Neural crest cell (in vitro differentiated cells): ENCODE results near the gene SCUBE2. TPM values are rescaled to one million over a fixed set of nuclear protein-coding genes. Genes with fewer than 3 reads are reported as not detected.

Source experiments
- DNase-seq: peaks from one replicate; pipeline ENCODE4 v3.0.0; 2021; ENCODE audit warnings: low read depth, mixed read lengths, low spot score
- H3K27ac Mint-ChIP-seq: one replicate; pipeline ENCODE4 v1.8.0; 2021; ENCODE audit warnings: mild to moderate bottlenecking, mixed read lengths; ENCODE audit not compliant: unreplicated experiment
- H3K27me3 Mint-ChIP-seq: 2 replicates; pipeline ENCODE4 v1.8.0; 2021; ENCODE audit warnings: low read depth, mild to moderate bottlenecking, mixed read lengths
- H3K36me3 Mint-ChIP-seq: 2 replicates; pipeline ENCODE4 v1.8.0; 2021; ENCODE audit warnings: low read depth, mild to moderate bottlenecking, mixed read lengths
- H3K4me1 Mint-ChIP-seq: 2 replicates; pipeline ENCODE4 v1.8.0; 2021; ENCODE audit warnings: mixed read lengths
- H3K4me3 Mint-ChIP-seq: one replicate; pipeline ENCODE4 v1.8.0; 2021; ENCODE audit warnings: mild to moderate bottlenecking, mixed read lengths
- H3K9me3 Mint-ChIP-seq: 2 replicates; pipeline ENCODE4 v1.8.0; 2021; ENCODE audit warnings: mixed read lengths
- total RNA-seq: library from RNA; stranded (reverse); gene quantifications from 2 replicates; pipeline ENCODE4 v1.2.1, GENCODE V29; 2021
- TF ChIP-seq, protein P1 (sequence below): fragments of 200-600 bp; sonication (generic); conservative IDR thresholded peaks from 2 replicates; pipeline ENCODE4 v1.5.0; 2021; ENCODE audit warnings: antibody characterized with exemption, mild to moderate bottlenecking

The SCUBE2 gene
- total RNA-seq, 1 donor from 2014 or later: 11.0 TPM

GRCh38 chr11:9126636-9127035 is 35.2 kb upstream of the SCUBE2 start:
- Mint-ChIP-seq H3K36me3 (peaks cover 14% of the 10 kb centered on the region), H3K4me3 (no peak overlapping the region), H3K27ac (no peak overlapping the region), H3K9me3 (peaks cover 9% of the 10 kb centered on the region), H3K4me1 (no peaks in the 10 kb centered on the region), H3K27me3 (no peaks in the 10 kb centered on the region)
- TF ChIP-seq, protein P1, sequence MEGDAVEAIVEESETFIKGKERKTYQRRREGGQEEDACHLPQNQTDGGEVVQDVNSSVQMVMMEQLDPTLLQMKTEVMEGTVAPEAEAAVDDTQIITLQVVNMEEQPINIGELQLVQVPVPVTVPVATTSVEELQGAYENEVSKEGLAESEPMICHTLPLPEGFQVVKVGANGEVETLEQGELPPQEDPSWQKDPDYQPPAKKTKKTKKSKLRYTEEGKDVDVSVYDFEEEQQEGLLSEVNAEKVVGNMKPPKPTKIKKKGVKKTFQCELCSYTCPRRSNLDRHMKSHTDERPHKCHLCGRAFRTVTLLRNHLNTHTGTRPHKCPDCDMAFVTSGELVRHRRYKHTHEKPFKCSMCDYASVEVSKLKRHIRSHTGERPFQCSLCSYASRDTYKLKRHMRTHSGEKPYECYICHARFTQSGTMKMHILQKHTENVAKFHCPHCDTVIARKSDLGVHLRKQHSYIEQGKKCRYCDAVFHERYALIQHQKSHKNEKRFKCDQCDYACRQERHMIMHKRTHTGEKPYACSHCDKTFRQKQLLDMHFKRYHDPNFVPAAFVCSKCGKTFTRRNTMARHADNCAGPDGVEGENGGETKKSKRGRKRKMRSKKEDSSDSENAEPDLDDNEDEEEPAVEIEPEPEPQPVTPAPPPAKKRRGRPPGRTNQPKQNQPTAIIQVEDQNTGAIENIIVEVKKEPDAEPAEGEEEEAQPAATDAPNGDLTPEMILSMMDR: no peak
- no peak for DNase-seq

DNA sequence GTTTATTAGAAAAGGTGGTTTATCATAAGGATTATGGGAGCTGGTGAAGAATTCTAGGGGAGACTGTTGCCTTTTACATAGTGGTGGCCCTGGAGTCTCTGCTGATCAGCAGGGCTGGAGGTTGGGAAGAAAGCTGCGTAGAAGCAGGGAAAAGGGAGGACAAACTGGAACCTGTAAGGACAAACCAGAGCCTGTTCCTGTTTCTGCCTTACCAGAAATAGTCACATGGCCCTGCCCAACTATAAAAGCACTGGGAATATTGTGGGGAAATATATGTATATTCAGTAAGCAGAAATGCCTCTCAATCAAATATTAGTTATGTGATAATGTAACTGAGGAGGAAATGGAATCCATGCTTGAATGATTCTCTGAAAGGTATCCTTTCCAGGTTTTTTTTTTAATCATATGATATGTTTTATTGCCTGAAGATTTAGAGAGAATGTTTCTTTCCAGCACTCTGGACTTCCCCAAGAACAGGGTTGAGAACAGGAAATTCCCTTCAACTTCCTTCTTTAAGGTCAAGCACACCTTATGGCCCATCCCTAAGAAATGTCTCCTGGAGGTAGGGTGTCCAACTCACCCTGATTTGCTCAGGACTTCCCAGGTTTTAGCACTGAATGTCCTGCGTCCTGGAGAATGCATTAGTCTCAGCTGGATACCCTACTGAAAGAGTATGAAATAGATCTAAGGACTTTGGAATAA is 33.9 kb upstream of the SCUBE2 start:
- H3K4me1 Mint-ChIP-seq: peaks cover 5% of the 10 kb centered on the region
- H3K4me3 Mint-ChIP-seq: no peak overlapping the region
- H3K27ac Mint-ChIP-seq: no peak overlapping the region
- DNase-seq: no peak
- H3K9me3 Mint-ChIP-seq: peaks cover 9% of the 10 kb centered on the region
- peaks cover 18% of the 10 kb centered on the region for H3K36me3 Mint-ChIP-seq
- no peaks in the 10 kb centered on the region for H3K27me3 Mint-ChIP-seq
- TF ChIP-seq, protein P1: no peak

DNA sequence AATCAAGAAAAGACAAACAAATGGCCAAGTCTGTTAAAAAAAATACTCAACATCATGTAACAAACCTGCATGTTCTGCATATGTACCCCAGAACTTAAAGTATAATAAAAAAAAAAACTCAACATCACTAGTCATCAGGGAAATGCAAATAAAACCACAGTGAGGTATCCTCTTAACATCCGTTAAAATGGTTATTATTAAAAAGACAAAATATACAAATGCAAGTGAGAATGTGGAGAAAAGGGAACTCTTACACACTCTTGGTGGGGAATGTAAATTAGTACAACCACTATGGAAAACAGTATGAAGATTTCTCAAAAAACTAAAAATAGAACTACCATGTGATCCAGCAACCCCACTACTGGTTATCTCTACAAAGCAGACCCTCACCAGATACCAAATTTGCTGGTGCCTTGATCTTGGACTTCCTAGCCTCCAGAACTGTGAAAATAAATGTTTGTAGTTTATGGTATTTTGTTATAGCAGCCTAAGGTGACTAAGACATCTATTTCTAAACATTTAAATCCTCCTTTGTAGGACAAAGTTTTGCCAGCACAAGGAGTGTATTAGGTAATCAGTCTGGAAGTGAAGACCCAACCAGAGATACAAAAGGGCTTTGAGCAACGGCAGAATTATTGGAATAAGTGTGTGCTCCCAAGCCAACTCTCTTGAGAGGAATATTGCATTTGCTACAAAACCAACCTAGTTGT is 32.4 kb upstream of the SCUBE2 start:
- H3K9me3 Mint-ChIP-seq: peaks cover 9% of the 10 kb centered on the region
- no peaks in the 10 kb centered on the region for H3K27me3 Mint-ChIP-seq
- H3K36me3 Mint-ChIP-seq: peaks cover 13% of the 10 kb centered on the region
- peaks cover 5% of the 10 kb centered on the region for H3K4me1 Mint-ChIP-seq
- DNase-seq: no peak
- H3K4me3 Mint-ChIP-seq: no peak overlapping the region
- TF ChIP-seq, protein P1: no peak
- H3K27ac Mint-ChIP-seq: no peak overlapping the region

- Mint-ChIP-seq H3K27ac (no peak overlapping the region), H3K4me3 (no peak overlapping the region), H3K27me3 (no peaks in the 10 kb centered on the region), H3K36me3 (peaks cover 9% of the 10 kb centered on the region), H3K9me3 (no peaks in the 10 kb centered on the region), H3K4me1 (peaks cover 5% of the 10 kb centered on the region)
- TF ChIP-seq, protein P1: no peak
- DNase-seq: no peak
Measured at GRCh38 chr11:9121469-9121796, 30.0 kb upstream of the SCUBE2 start.

DNA sequence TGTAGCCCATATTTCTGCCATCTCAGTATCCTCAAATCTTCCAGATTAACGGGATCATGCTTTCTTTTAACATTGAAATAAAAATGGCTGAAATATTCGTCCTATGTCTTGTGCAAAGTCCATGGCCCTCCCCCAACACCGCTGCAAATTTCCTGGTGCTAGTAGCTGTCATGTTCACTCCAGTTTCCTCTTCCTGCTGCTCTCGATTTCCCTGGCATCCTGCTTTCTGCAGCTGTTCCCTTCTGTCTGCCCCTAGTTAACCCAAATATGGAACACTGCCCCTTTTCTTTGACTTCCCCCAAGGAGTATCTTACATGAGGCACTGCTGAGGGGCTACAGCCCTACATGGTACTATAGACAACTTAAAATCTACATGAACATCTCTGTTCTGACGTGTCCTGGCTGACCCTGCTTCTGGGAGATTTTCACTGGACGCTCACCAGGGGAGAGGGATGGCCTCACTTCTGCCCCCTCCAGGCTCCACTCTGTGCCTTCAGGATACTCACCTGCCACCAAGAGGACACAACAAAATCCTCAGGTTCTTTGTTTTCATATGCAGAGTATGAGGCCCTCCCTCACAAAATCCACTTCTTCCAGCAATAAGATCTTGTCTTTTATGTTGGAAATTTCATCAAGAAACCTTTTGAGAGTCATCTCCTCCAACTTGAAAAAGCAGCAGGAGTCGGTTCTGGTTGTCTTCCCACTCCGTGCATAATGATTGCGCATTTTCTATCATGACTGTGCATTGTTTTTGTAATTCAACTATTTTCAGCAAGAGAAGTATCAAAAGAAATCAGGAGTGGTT is 29.5 kb upstream of the SCUBE2 start:
- no peaks in the 10 kb centered on the region for H3K9me3 Mint-ChIP-seq
- peaks cover 5% of the 10 kb centered on the region for H3K4me1 Mint-ChIP-seq
- no peak for DNase-seq
- H3K36me3 Mint-ChIP-seq: peaks cover 9% of the 10 kb centered on the region
- H3K27me3 Mint-ChIP-seq: no peaks in the 10 kb centered on the region
- H3K27ac Mint-ChIP-seq: no peak overlapping the region
- H3K4me3 Mint-ChIP-seq: no peak overlapping the region
- TF ChIP-seq, protein P1: peak; percentile 41
